WERI-Rb-1 (cell line): ENCODE measurements around the gene NHS.

Experiments used
- DNase-seq: peaks from one replicate; pipeline ENCODE4 v3.0.0-alpha.2; 2020
- H3K27ac ChIP-seq: fragments of 250-450 bp; sonication (Bioruptor Pico); 2 replicates; pipeline ENCODE4 v1.5.1; 2020; ENCODE audit warnings: mild to moderate bottlenecking, moderate library complexity
- H3K27me3 ChIP-seq: fragments of 250-450 bp; sonication (Bioruptor Pico); 2 replicates; pipeline ENCODE4 v1.5.1; 2021; ENCODE audit warnings: mild to moderate bottlenecking, low read depth, moderate library complexity; ENCODE audit not compliant: insufficient read depth, severe bottlenecking
- H3K36me3 ChIP-seq: fragments of 250-450 bp; sonication (Bioruptor Pico); 2 replicates; pipeline ENCODE4 v1.5.1; 2020; ENCODE audit warnings: mild to moderate bottlenecking, moderate library complexity
- H3K4me3 ChIP-seq: 2 replicates; pipeline ENCODE4 v1.5.1; 2011; ENCODE audit warnings: low read depth, mild to moderate bottlenecking, control low read depth, low read length
- H3K9me3 ChIP-seq: fragments of 250-450 bp; sonication (Bioruptor Pico); 2 replicates; pipeline ENCODE4 v1.5.1; 2021; ENCODE audit warnings: mild to moderate bottlenecking, moderate library complexity; ENCODE audit not compliant: severe bottlenecking
- CTCF ChIP-seq: IDR thresholded peaks from 2 replicates; pipeline ENCODE4 v1.5.1; 2011; ENCODE audit warnings: low read depth, mild to moderate bottlenecking, control low read depth, inconsistent platforms, low read length

Gene NHS

GRCh38 chrX:17602245-17602644, 227.2 kb downstream of the NHS start:
- DNase-seq = no peak
- peaks cover 4% of the 10 kb centered on the region for H3K27me3 ChIP-seq
- H3K27ac ChIP-seq = no peak overlapping the region
- H3K9me3 ChIP-seq = no peaks in the 10 kb centered on the region
- no peaks in the 10 kb centered on the region for H3K36me3 ChIP-seq
- no peak for TF ChIP-seq CTCF
- H3K4me3 ChIP-seq = no peak overlapping the region

- no peak for TF ChIP-seq CTCF
- no peak for DNase-seq
- Histone ChIP-seq H3K4me3 (no peak overlapping the region), H3K27ac (no peak overlapping the region), H3K9me3 (no peaks in the 10 kb centered on the region), H3K27me3 (peaks cover 4% of the 10 kb centered on the region), H3K36me3 (no peaks in the 10 kb centered on the region)
These were observed 228.2 kb downstream of the NHS start for GRCh38 chrX:17603196-17603595.

- TF ChIP-seq CTCF = no peak
- H3K9me3 ChIP-seq = no peaks in the 10 kb centered on the region
- H3K27me3 ChIP-seq = no peaks in the 10 kb centered on the region
- H3K36me3 ChIP-seq = no peaks in the 10 kb centered on the region
- H3K4me3 ChIP-seq = no peak overlapping the region
- H3K27ac ChIP-seq = no peak overlapping the region
- no peak for DNase-seq
These were observed 230.7 kb downstream of the NHS start for GRCh38 chrX:17605676-17606075.

GRCh38 chrX:17606231-17606630, 231.2 kb downstream of the NHS start:
- Histone ChIP-seq H3K36me3 (no peaks in the 10 kb centered on the region), H3K4me3 (no peak overlapping the region), H3K9me3 (no peaks in the 10 kb centered on the region), H3K27ac (no peak overlapping the region), H3K27me3 (no peaks in the 10 kb centered on the region)
- no peak for DNase-seq
- no peak for TF ChIP-seq CTCF

GRCh38 chrX:17608888-17609287, 233.9 kb downstream of the NHS start:
- no peaks in the 10 kb centered on the region for H3K9me3 ChIP-seq
- TF ChIP-seq CTCF = no peak
- no peak overlapping the region for H3K4me3 ChIP-seq
- H3K27ac ChIP-seq = no peak overlapping the region
- H3K36me3 ChIP-seq = no peaks in the 10 kb centered on the region
- no peaks in the 10 kb centered on the region for H3K27me3 ChIP-seq
- no peak for DNase-seq

GRCh38 chrX:17610788-17611187, 235.8 kb downstream of the NHS start:
- no peak for TF ChIP-seq CTCF
- no peaks in the 10 kb centered on the region for H3K9me3 ChIP-seq
- H3K4me3 ChIP-seq = no peak overlapping the region
- H3K36me3 ChIP-seq = no peaks in the 10 kb centered on the region
- no peaks in the 10 kb centered on the region for H3K27me3 ChIP-seq
- DNase-seq = no peak
- H3K27ac ChIP-seq = no peak overlapping the region
